ENCODE results near the gene CCDC57.

The CCDC57 gene

GRCh38 chr17:82235056-82235774, 22.6 kb upstream of the CCDC57 start:
- DNase-seq (ENCODE audit: low read depth): no peak

GRCh38 chr17:82234211-82235055, 21.8 kb upstream of the CCDC57 start:
- DNase-seq (ENCODE audit: low read depth): peak; percentile 10

- DNase-seq (ENCODE audit: low read depth): no peak
Measured at GRCh38 chr17:82232876-82233785, 20.5 kb upstream of the CCDC57 start.

- DNase-seq (ENCODE audit: low read depth): no peak
Measured at GRCh38 chr17:82232322-82232820, 19.7 kb upstream of the CCDC57 start.

- DNase-seq (ENCODE audit: low read depth): peak; percentile 79
Measured at GRCh38 chr17:82231562-82232321, 19.1 kb upstream of the CCDC57 start.

- no peak for DNase-seq (ENCODE audit: low read depth)
Measured at GRCh38 chr17:82231312-82231561, 18.6 kb upstream of the CCDC57 start.

GRCh38 chr17:82230609-82231311, 18.1 kb upstream of the CCDC57 start:
- peak; percentile 91 for DNase-seq (ENCODE audit: low read depth)

- peak; percentile 38 for DNase-seq (ENCODE audit: low read depth)
Measured at GRCh38 chr17:82229698-82230608, 17.3 kb upstream of the CCDC57 start.

GRCh38 chr17:82228842-82229697, 16.4 kb upstream of the CCDC57 start, which contains the start of gene SLC16A3:
Gene SLC16A3, plus strand, starts transcription at chr17:82229042. Its CDS starts 6,967 bp downstream, at chr17:82236009.
- peak; percentile 84 for DNase-seq (ENCODE audit: low read depth)

GRCh38 chr17:82228278-82228841, 15.7 kb upstream of the CCDC57 start:
- DNase-seq (ENCODE audit: low read depth): peak; percentile 30

GRCh38 chr17:82227629-82228277, 15.1 kb upstream of the CCDC57 start:
- peak; percentile 5 for DNase-seq (ENCODE audit: low read depth)

GRCh38 chr17:82226809-82227628, 14.4 kb upstream of the CCDC57 start:
- no peak for DNase-seq (ENCODE audit: low read depth)

GRCh38 chr17:82226146-82226808, 13.6 kb upstream of the CCDC57 start:
- DNase-seq (ENCODE audit: low read depth): no peak

GRCh38 chr17:82225368-82226029, 12.9 kb upstream of the CCDC57 start:
- peak; percentile 9 for DNase-seq (ENCODE audit: low read depth)

GRCh38 chr17:82224666-82225065, 12.0 kb upstream of the CCDC57 start:
- no peak for DNase-seq (ENCODE audit: low read depth)

- no peak for DNase-seq (ENCODE audit: low read depth)
Measured at GRCh38 chr17:82223517-82223916, 10.9 kb upstream of the CCDC57 start.
